Measurements from ENCODE around the gene UGT1A9.
"Not testable (repeated sequence)": the region's sequence is repeated elsewhere in the genome, so short reads cannot be mapped to it uniquely, and the experiment has no call there.

Gene UGT1A9

GRCh38 chr2:233681521-233682099 is 9.9 kb downstream of the UGT1A9 start, which contains the start of gene UGT1A7:
Gene UGT1A7 (plus strand): TSS chr2:233681901. CDS start chr2:233681938, 37 bp downstream.
- DNase-seq = no peak

- no peak for DNase-seq
Observed at GRCh38 chr2:233684640-233685039, 12.9 kb downstream of the UGT1A9 start.

GRCh38 chr2:233686928-233687327 is 15.2 kb downstream of the UGT1A9 start:
- no peak for DNase-seq

GRCh38 chr2:233688341-233688740 is 16.6 kb downstream of the UGT1A9 start:
- DNase-seq = no peak

GRCh38 chr2:233689031-233689430 is 17.3 kb downstream of the UGT1A9 start:
- DNase-seq = no peak

- no peak for DNase-seq
Observed at GRCh38 chr2:233689501-233689900, 17.8 kb downstream of the UGT1A9 start.

GRCh38 chr2:233690444-233690843 is 18.7 kb downstream of the UGT1A9 start:
- DNase-seq = no peak

GRCh38 chr2:233691443-233692433 is 20.0 kb downstream of the UGT1A9 start:
- DNase-seq = no peak

GRCh38 chr2:233692648-233693047 is 20.9 kb downstream of the UGT1A9 start, which contains the start of gene UGT1A6:
Gene UGT1A6 (plus strand): TSS chr2:233692890. CDS start chr2:233693005, 115 bp downstream.
- no peak for DNase-seq

GRCh38 chr2:233693963-233694362 is 22.3 kb downstream of the UGT1A9 start:
- no peak for DNase-seq

- DNase-seq = no peak
Observed at GRCh38 chr2:233698740-233699139, 27.0 kb downstream of the UGT1A9 start.

- DNase-seq = no peak
Observed at GRCh38 chr2:233699424-233700027, 27.8 kb downstream of the UGT1A9 start.

GRCh38 chr2:233700028-233700635 is 28.4 kb downstream of the UGT1A9 start:
- no peak for DNase-seq

- DNase-seq = not testable (repeated sequence)
Observed at GRCh38 chr2:233700842-233701241, 29.1 kb downstream of the UGT1A9 start.

GRCh38 chr2:233702238-233702637 is 30.5 kb downstream of the UGT1A9 start:
- DNase-seq = no peak

GRCh38 chr2:233705911-233706506 is 34.3 kb downstream of the UGT1A9 start:
- no peak for DNase-seq

GRCh38 chr2:233706720-233707119 is 35.0 kb downstream of the UGT1A9 start:
- DNase-seq = no peak

- DNase-seq = no peak
Observed at GRCh38 chr2:233707940-233708644, 36.4 kb downstream of the UGT1A9 start.

- no peak for DNase-seq
Observed at GRCh38 chr2:233708942-233709341, 37.2 kb downstream of the UGT1A9 start.

- peak; percentile 80 for DNase-seq
Observed at GRCh38 chr2:233711312-233712008, 39.8 kb downstream of the UGT1A9 start.

GRCh38 chr2:233712611-233713261 is 41.0 kb downstream of the UGT1A9 start, which contains the start of gene UGT1A5:
Gene UGT1A5 (plus strand): TSS chr2:233712907. CDS start chr2:233712992, 85 bp downstream.
- DNase-seq = no peak

Data from activated T-cell treated with anti-CD3 and anti-CD28 coated beads, Interleukin-2, amount 50 U/mL, for 48 hours (primary cell).